Upper lobe of right lung (tissue), 1 donor: Measurements from ENCODE around the gene ANO4. TPM values are rescaled to one million over a fixed set of nuclear protein-coding genes. Genes with fewer than 3 reads are reported as not detected.

ENCODE experiments used
- ATAC-seq: fragments of 200-7000 bp; cut with Tn5 transposase; one replicate; pipeline ENCODE4 v1.9.1; 2020; ENCODE audit warnings: mild to moderate bottlenecking, moderate library complexity
- DNase-seq: peaks from one replicate; pipeline ENCODE4 v3.0.0-alpha.2; 2020
- H3K27ac ChIP-seq: fragments of 200-600 bp; one replicate; pipeline ENCODE4 v1.8.0; 2022
- H3K27me3 ChIP-seq: fragments of 200-600 bp; one replicate; pipeline ENCODE4 v1.8.0; 2022; ENCODE audit warnings: mild to moderate bottlenecking
- H3K36me3 ChIP-seq: fragments of 200-600 bp; one replicate; pipeline ENCODE4 v1.8.0; 2022
- H3K4me1 ChIP-seq: fragments of 200-600 bp; one replicate; pipeline ENCODE4 v1.8.0; 2022
- H3K4me3 ChIP-seq: fragments of 200-600 bp; one replicate; pipeline ENCODE4 v1.8.0; 2022; ENCODE audit warnings: mild to moderate bottlenecking
- H3K9me3 ChIP-seq: fragments of 200-600 bp; one replicate; pipeline ENCODE4 v1.8.0; 2022
- CTCF ChIP-seq: fragments of 200-600 bp; IDR thresholded peaks from one replicate; pipeline ENCODE4 v1.8.0; 2022; ENCODE audit warnings: antibody characterized with exemption
- intact Hi-C: fragments of 100-400 bp; cut with DNase I; formaldehyde crosslinking; loops from one replicate; pipeline ENCODE4 v1.11.0; 2022
- total RNA-seq: library from RNA; stranded (reverse); fragmentation: NEBNext Ultra II Directional; extraction: Animal tissue kit (Norgen Biotek cat#: 25700); gene quantifications from one replicate; pipeline ENCODE4 v1.2.1, GENCODE V29; 2021
- donor health status: DM: no; HTN: yes; CAD: no; lungs with severe emphysema.

The ANO4 gene
- total RNA-seq, 1 donor from 2014 or later: 0.38 TPM

GRCh38 chr12:101021911-101022388 is 227.4 kb downstream of the ANO4 start:
- H3K27ac ChIP-seq: no peak overlapping the region
- intact Hi-C loops: no loop called here
- H3K4me3 ChIP-seq: no peak overlapping the region
- H3K9me3 ChIP-seq: no peaks in the 10 kb centered on the region
- no peaks in the 10 kb centered on the region for H3K4me1 ChIP-seq
- no peaks in the 10 kb centered on the region for H3K36me3 ChIP-seq
- DNase-seq (no peak), ATAC-seq (no peak)
- TF ChIP-seq CTCF: no peak
- H3K27me3 ChIP-seq: no peaks in the 10 kb centered on the region

DNA sequence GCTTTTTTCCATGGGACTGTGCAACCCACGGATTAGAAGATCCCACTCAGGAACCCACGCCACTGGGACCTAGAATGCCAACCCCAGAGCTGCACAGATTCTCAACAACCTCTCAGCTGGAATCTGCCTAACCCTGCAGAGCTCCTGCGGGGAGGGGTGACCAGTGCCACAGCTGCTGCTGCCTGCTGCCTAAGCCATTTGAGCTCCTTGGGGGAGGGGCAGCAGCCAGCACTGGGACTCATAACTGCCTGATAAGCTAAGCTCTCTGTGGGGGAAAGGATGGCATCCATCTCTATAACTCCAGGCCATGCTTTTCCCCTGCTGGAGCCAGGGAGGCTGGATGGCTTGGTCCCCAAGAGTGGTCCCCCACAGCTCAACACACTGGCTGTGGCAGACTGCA is 232.6 kb downstream of the ANO4 start:
- H3K4me3 ChIP-seq: no peak overlapping the region
- H3K36me3 ChIP-seq: no peaks in the 10 kb centered on the region
- no peak overlapping the region for H3K27ac ChIP-seq
- no peak for DNase-seq
- no peaks in the 10 kb centered on the region for H3K4me1 ChIP-seq
- no peak for ATAC-seq
- TF ChIP-seq CTCF: no peak
- H3K9me3 ChIP-seq: no peaks in the 10 kb centered on the region
- no peaks in the 10 kb centered on the region for H3K27me3 ChIP-seq
- intact Hi-C loops: no loop called here

DNA sequence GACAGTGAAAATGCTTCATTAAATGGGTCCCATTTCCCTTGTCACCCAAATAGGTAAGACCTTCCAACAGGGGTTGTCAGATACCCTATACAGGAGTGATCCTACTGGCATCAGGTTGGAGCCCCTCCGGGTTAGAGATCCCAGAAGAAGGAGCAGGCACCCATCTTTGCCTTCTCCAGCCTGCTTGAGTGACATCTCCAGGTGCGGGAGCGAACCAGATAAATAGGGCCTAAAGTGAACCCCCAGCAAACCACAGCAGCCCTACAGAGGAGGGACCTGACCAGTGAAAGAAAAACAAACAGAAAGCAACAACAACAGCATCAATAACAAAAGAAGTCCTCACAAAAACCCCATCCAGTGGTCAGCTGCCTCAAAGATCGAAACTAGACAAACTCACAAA is 233.2 kb downstream of the ANO4 start:
- H3K36me3 ChIP-seq: no peaks in the 10 kb centered on the region
- DNase-seq (no peak), ATAC-seq (no peak)
- H3K9me3 ChIP-seq: no peaks in the 10 kb centered on the region
- intact Hi-C loops: no loop called here
- no peaks in the 10 kb centered on the region for H3K4me1 ChIP-seq
- H3K27me3 ChIP-seq: no peaks in the 10 kb centered on the region
- H3K27ac ChIP-seq: no peak overlapping the region
- TF ChIP-seq CTCF: no peak
- no peak overlapping the region for H3K4me3 ChIP-seq

DNA sequence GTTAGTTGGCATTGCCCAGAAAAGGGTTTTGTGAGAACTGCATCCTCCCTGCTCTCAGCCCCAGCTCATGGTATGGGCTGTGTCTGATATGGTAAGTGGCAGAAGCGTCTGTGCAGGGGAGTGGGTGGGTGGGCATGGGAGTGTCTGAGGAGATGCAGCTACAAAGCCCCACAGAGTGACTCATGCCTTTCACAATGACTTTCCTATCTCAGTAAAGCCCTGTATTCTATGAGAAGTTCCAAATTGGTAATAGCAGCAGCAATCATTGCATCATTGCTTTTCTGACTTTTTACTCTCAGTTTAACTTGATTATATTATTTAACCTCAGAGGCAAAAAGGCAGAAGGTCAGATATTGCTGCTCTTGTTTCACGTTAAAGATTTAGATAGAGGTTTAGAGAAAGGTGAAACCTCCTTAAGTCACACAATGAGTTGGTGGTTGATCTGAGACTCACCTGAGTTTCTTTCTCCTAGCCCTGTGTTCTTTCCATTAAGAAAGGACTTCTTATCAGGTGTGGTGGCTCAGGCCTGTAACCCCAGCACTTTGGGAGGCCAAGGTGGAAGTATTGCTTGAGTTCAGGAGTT is 243.8 kb downstream of the ANO4 start:
- Histone ChIP-seq H3K27ac (no peak overlapping the region), H3K9me3 (no peaks in the 10 kb centered on the region), H3K4me1 (no peaks in the 10 kb centered on the region), H3K27me3 (no peaks in the 10 kb centered on the region), H3K36me3 (no peaks in the 10 kb centered on the region), H3K4me3 (no peak overlapping the region)
- DNase-seq: no peak
- TF ChIP-seq CTCF: no peak
- no peak for ATAC-seq
- intact Hi-C loops: no loop called here

DNA sequence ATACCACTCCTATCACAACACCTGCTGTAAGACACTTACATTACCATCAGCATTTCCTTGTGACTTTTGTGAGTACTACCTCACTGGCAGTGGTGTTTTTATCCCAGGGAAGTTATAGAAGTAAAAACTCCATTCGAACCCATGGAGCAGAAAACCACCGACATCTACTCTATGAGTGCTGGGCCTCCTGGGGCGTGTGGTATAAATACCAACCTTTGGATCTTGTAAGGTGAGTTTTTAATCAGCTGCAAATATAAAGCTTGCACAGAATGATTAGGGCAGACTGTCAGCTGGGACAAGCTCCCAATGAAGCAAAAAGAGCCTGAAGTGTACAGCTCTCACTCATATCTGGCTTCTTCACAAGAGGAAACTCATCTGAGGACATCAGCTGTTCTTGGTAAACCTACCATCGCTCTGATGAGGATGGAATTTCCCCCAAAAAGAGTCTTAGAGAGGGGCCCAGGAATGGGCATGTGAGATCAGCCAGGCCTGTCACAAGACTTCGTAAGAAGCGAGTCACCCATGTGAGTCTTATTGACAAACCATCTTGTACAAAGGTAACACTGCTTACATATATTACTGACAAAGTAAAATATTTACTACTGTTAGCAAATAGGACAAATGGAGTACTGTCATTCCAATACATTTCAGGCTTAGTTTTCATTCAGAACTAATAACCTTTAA is 245.4 kb downstream of the ANO4 start:
- H3K36me3 ChIP-seq: no peaks in the 10 kb centered on the region
- DNase-seq (no peak), ATAC-seq (no peak)
- intact Hi-C loops: no loop called here
- no peaks in the 10 kb centered on the region for H3K9me3 ChIP-seq
- H3K4me3 ChIP-seq: no peak overlapping the region
- no peaks in the 10 kb centered on the region for H3K4me1 ChIP-seq
- TF ChIP-seq CTCF: no peak
- H3K27ac ChIP-seq: no peak overlapping the region
- H3K27me3 ChIP-seq: no peaks in the 10 kb centered on the region
